Bronchial epithelial cell (primary cell): ENCODE data around the gene TAF1D. TPM values are rescaled to one million over a fixed set of nuclear protein-coding genes. Genes with fewer than 3 reads are reported as not detected.

Source experiments
- DNase-seq: peaks from one replicate; pipeline ENCODE4 v3.0.0-alpha.2; 2010; ENCODE audit warnings: low read depth
- FAIRE-seq: peaks from 2 replicates; lab custom pipeline; 2011; peaks lifted over from hg19 to GRCh38; lab: Jason Lieb, UNC
- H3K27me3 ChIP-seq: 2 replicates; pipeline ENCODE4 v1.5.1; 2011; ENCODE audit warnings: low read length; ENCODE audit not compliant: control insufficient read depth, insufficient read depth
- H3K36me3 ChIP-seq: 2 replicates; pipeline ENCODE4 v1.5.1; 2011; ENCODE audit warnings: low read length; ENCODE audit not compliant: control insufficient read depth, insufficient read depth
- H3K4me3 ChIP-seq: 2 replicates; pipeline ENCODE4 v1.5.1; 2011; ENCODE audit warnings: mild to moderate bottlenecking, low read depth, low read length, control low read depth
- total RNA-seq: library from RNA; depleted of rRNA; stranded (reverse); fragments of >200 nt; gene quantifications from 2 replicates; pipeline ENCODE4 v1.2.1, GENCODE V29; 2014
- TF ChIP-seq, protein P1 (sequence below): IDR thresholded peaks from 2 replicates; pipeline ENCODE4 v1.5.1; 2011; ENCODE audit warnings: mild to moderate bottlenecking, moderate library complexity, low read length, control low read depth, inconsistent platforms; ENCODE audit not compliant: insufficient read depth, severe bottlenecking

Gene TAF1D
- total RNA-seq, 1 donor from 2014 or later = 160 TPM

DNA sequence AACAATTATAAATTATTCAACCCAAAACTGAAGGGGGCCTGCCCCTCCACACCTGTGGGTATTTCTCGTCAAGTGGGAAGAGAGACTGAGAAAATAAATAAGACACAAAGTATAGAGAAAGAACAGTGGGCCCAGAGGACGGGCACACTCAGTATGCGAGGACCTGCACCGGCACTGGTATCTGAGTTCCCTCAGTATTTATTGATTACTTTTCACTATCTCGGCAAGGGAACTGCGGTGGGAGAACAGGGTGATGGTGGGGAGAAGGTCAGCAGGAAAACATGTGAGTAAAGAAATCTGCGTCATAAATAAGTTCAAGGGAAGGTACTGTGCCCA lies 3.3 kb upstream of the TAF1D start:
- Histone ChIP-seq H3K36me3 (peaks cover 3% of the 10 kb centered on the region), H3K4me3 (no peak overlapping the region), H3K27me3 (no peaks in the 10 kb centered on the region)
- TF ChIP-seq, protein P1, sequence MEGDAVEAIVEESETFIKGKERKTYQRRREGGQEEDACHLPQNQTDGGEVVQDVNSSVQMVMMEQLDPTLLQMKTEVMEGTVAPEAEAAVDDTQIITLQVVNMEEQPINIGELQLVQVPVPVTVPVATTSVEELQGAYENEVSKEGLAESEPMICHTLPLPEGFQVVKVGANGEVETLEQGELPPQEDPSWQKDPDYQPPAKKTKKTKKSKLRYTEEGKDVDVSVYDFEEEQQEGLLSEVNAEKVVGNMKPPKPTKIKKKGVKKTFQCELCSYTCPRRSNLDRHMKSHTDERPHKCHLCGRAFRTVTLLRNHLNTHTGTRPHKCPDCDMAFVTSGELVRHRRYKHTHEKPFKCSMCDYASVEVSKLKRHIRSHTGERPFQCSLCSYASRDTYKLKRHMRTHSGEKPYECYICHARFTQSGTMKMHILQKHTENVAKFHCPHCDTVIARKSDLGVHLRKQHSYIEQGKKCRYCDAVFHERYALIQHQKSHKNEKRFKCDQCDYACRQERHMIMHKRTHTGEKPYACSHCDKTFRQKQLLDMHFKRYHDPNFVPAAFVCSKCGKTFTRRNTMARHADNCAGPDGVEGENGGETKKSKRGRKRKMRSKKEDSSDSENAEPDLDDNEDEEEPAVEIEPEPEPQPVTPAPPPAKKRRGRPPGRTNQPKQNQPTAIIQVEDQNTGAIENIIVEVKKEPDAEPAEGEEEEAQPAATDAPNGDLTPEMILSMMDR = no peak
- FAIRE-seq = no peak
- no peak for DNase-seq

- DNase-seq (no peak), FAIRE-seq (no peak)
- H3K4me3 ChIP-seq = no peak overlapping the region
- TF ChIP-seq, protein P1 = no peak
- no peaks in the 10 kb centered on the region for H3K27me3 ChIP-seq
- peaks cover 4% of the 10 kb centered on the region for H3K36me3 ChIP-seq
Observed at GRCh38 chr11:93743291-93743690, 2.0 kb upstream of the TAF1D start.

- DNase-seq = peak; percentile 70
- TF ChIP-seq, protein P1 = no peak
- H3K36me3 ChIP-seq = peaks cover 7% of the 10 kb centered on the region
- H3K4me3 ChIP-seq = peak overlapping the region; percentile 74
- H3K27me3 ChIP-seq = no peaks in the 10 kb centered on the region
- FAIRE-seq = no peak
Observed at GRCh38 chr11:93741882-93742226, 559 bp upstream of the TAF1D start.

DNA sequence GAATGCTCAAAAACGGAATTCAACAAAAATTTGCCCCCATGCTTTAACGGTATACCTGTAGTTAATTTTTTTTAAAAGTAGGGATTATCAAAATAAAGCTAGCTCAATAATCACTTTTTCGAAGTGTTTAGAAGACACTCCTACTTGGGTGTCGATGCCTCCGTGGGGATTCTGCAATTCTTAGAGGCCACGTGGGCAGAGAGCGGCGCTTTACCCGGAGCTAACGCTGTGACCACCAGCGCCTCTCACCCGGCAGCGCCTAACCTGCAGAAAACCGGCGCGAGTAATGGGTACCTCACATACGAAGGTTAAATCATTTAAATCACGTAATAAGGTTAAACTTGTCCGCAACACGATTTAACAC lies 583 bp downstream of the TAF1D start:
- DNase-seq (peak; percentile 30), FAIRE-seq (no peak)
- peak overlapping the region; percentile 74 for H3K4me3 ChIP-seq
- no peaks in the 10 kb centered on the region for H3K27me3 ChIP-seq
- TF ChIP-seq, protein P1 = no peak
- H3K36me3 ChIP-seq = peaks cover 7% of the 10 kb centered on the region

DNA sequence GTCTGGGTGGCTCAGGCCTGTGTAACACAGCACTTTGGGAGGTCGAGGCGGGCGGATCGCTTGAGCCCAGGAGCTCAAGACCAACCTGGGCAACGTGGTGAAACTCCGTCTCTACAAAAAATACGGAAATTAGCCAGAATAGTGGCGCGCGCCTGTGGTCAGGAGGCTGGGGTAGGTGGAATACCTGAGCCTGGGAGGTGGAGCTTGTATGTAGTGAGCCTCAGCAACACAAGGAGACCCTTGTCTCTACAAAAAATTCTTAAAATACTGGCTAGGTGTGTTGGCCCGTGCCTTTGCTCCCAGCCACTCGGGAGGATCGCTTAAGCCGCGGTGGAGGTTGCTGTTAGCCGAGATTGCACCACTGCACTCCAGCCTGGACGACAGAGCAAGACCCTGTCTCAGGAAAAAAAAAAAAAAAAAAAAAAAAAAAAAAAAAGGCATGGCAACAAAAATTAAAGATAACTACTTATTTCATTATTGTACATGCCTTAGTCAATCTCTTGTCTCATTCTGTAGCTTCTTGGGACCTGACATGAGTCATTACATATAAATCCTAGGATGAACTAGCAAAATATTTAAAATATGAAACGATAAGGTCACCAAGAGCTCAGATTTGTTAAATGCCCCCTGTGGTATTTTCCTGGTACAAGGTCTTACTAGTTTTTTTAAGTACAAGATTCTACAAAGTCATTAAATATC lies 1.1 kb downstream of the TAF1D start:
- Histone ChIP-seq H3K27me3 (no peaks in the 10 kb centered on the region), H3K36me3 (peaks cover 11% of the 10 kb centered on the region), H3K4me3 (peak overlapping the region; percentile 74)
- FAIRE-seq (no peak), DNase-seq (peak; percentile 40)
- TF ChIP-seq, protein P1 = no peak

DNA sequence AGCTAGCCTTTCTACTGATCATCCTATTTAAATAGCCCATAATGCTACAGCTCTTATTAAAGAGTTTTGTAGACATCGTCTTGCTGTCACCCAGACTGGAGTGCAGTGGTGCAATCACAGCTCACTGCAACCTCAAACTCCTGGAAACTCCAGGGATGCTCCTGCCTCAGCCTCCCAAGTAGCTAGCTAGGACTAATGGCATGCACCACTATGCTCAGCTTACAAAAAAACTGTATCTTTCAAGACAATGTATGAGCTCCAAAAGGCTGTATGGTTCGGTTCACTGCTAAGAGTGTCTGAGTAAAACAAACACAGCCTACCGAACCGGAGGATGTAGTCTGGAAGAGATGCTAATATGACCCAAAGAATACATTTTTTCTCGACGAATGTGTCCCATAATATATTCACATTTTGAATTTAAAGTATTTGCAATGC lies 2.6 kb downstream of the TAF1D start:
- H3K4me3 ChIP-seq = peak overlapping the region; percentile 74
- no peak for FAIRE-seq
- peaks cover 16% of the 10 kb centered on the region for H3K36me3 ChIP-seq
- DNase-seq = peak; percentile 25
- TF ChIP-seq, protein P1 = no peak
- H3K27me3 ChIP-seq = no peaks in the 10 kb centered on the region
